Right atrium auricular region (tissue), 2 donors: Measurements from ENCODE around the gene RANBP17. TPM values are rescaled to one million over a fixed set of nuclear protein-coding genes. Genes with fewer than 3 reads are reported as not detected.
"Not testable (repeated sequence)": the region's sequence is repeated elsewhere in the genome, so short reads cannot be mapped to it uniquely, and the experiment has no call there.

Source experiments
- DNase-seq: peaks from one replicate; pipeline ENCODE4 v3.0.0-alpha.2; 2019; ENCODE audit warnings: low spot score
- H3K27ac ChIP-seq, 2 donors: fragments of 200-600 bp; sonication (generic); 1 replicate in 1 of 2; 2 replicates in 1 of 2; pipeline ENCODE4 v1.5.1; 2016 to 2019
- H3K27me3 ChIP-seq, 2 donors: fragments of 200-600 bp; sonication (generic); one replicate each; pipeline versions ENCODE4 v1.5.1 to v1.6.0; 2017 to 2019
- H3K36me3 ChIP-seq: fragments of 200-600 bp; sonication (generic); one replicate; pipeline ENCODE4 v1.5.1; 2016
- H3K4me1 ChIP-seq, 2 donors: fragments of 200-600 bp; sonication (generic); one replicate each; pipeline versions ENCODE4 v1.5.1 to v1.6.0; 2017 to 2019
- H3K4me3 ChIP-seq, 2 donors: fragments of 200-600 bp; sonication (generic); 1 replicate in 1 of 2; 2 replicates in 1 of 2; pipeline ENCODE4 v1.5.1; 2017 to 2019; ENCODE audit warnings: mild to moderate bottlenecking in 1 of 2, moderate library complexity in 1 of 2
- H3K9me3 ChIP-seq, 2 donors: fragments of 200-600 bp; sonication (generic); one replicate each; pipeline ENCODE4 v1.5.1; 2019
- total RNA-seq, 2 donors: library from RNA; depleted of rRNA; stranded (reverse); fragments of >200 nt; gene quantifications; one replicate each; pipeline ENCODE4 v1.1.0, GENCODE V29; 2016
- TF ChIP-seq, protein P1 (sequence below), 2 donors: fragments of 200-600 bp; sonication (generic); IDR thresholded peaks; one replicate each; pipeline ENCODE4 v1.5.1; 2019; ENCODE audit warnings: antibody characterized with exemption in 2 of 2

RANBP17 gene
- total RNA-seq, 2 donors from 2014 or later, result 1.4 to 3.6 TPM

- no peak for DNase-seq
- no peak overlapping the region for H3K4me3 ChIP-seq
- no peaks in the 10 kb centered on the region for H3K27me3 ChIP-seq
- no peak overlapping the region for H3K27ac ChIP-seq
- H3K36me3 ChIP-seq, result no peaks in the 10 kb centered on the region
- H3K4me1 ChIP-seq, result no peaks in the 10 kb centered on the region
- no peaks in the 10 kb centered on the region for H3K9me3 ChIP-seq
- TF ChIP-seq, protein P1, sequence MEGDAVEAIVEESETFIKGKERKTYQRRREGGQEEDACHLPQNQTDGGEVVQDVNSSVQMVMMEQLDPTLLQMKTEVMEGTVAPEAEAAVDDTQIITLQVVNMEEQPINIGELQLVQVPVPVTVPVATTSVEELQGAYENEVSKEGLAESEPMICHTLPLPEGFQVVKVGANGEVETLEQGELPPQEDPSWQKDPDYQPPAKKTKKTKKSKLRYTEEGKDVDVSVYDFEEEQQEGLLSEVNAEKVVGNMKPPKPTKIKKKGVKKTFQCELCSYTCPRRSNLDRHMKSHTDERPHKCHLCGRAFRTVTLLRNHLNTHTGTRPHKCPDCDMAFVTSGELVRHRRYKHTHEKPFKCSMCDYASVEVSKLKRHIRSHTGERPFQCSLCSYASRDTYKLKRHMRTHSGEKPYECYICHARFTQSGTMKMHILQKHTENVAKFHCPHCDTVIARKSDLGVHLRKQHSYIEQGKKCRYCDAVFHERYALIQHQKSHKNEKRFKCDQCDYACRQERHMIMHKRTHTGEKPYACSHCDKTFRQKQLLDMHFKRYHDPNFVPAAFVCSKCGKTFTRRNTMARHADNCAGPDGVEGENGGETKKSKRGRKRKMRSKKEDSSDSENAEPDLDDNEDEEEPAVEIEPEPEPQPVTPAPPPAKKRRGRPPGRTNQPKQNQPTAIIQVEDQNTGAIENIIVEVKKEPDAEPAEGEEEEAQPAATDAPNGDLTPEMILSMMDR (IDR thresholded peaks at IDR 0.05), result no peak
Measured at GRCh38 chr5:171157775-171158174, 296.0 kb downstream of the RANBP17 start.

DNA sequence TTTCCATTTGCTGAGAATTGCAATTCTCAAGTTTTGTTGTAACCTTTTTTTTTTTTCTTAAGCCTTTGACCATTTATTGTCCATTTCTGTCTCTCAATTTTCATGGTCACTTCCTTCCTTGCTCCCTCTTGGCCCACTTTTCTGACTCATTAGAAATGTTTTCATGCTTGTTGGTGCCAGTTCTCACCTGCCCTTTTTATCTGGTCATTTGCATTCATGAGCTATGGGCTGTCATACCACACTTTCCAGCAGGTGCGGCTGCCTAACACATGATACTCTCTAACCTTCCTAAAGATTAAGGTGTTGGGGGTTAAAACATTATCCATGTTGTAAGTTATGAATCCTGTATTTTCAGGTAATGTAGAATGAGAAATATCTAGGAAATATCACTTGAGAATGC, 296.8 kb downstream of the RANBP17 start:
- TF ChIP-seq, protein P1 (IDR thresholded peaks at IDR 0.05), result no peak
- no peaks in the 10 kb centered on the region for H3K36me3 ChIP-seq

DNA sequence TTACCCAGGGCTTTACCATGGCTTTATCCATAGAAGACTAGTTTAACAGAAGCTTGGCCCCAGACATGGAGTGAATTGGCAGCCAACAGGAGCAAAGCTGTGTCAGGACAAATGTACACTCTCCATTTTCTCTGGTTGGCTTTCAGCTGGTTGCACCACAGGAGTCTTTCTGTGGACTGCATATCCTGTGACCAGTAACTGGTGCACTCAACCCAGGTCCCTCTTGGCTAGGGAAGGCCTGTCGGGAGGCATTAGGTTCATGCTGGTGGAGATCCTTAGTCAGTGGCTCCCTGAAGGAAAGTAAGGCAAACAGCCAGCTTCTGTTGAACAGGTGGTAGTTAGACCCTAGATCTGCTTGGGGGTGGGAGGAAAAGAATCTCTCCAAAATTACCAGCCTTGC, 300.3 kb downstream of the RANBP17 start:
- Histone ChIP-seq H3K9me3 (no peaks in the 10 kb centered on the region), H3K4me3 (no peak overlapping the region), H3K36me3 (no peaks in the 10 kb centered on the region), H3K4me1 (no peaks in the 10 kb centered on the region), H3K27me3 (no peaks in the 10 kb centered on the region), H3K27ac (no peak overlapping the region)
- TF ChIP-seq, protein P1 (IDR thresholded peaks at IDR 0.05), result no peak
- no peak for DNase-seq

More for the DNA sequence above, 296.8 kb downstream of the RANBP17 start:
- Histone ChIP-seq H3K4me1 (no peaks in the 10 kb centered on the region), H3K4me3 (no peak overlapping the region), H3K9me3 (no peaks in the 10 kb centered on the region), H3K27ac (no peak overlapping the region), H3K27me3 (no peaks in the 10 kb centered on the region)
- DNase-seq, result no peak

- TF ChIP-seq, protein P1 (IDR thresholded peaks at IDR 0.05), result peak in 1 of 2 donors; percentile 9
- H3K27me3 ChIP-seq, result no peaks in the 10 kb centered on the region
- no peaks in the 10 kb centered on the region for H3K4me1 ChIP-seq
- no peaks in the 10 kb centered on the region for H3K36me3 ChIP-seq
- DNase-seq, result no peak
- H3K4me3 ChIP-seq, result no peak overlapping the region
- H3K9me3 ChIP-seq, result no peaks in the 10 kb centered on the region
- no peak overlapping the region for H3K27ac ChIP-seq
Measured at GRCh38 chr5:171162596-171162995, 300.8 kb downstream of the RANBP17 start.

DNA sequence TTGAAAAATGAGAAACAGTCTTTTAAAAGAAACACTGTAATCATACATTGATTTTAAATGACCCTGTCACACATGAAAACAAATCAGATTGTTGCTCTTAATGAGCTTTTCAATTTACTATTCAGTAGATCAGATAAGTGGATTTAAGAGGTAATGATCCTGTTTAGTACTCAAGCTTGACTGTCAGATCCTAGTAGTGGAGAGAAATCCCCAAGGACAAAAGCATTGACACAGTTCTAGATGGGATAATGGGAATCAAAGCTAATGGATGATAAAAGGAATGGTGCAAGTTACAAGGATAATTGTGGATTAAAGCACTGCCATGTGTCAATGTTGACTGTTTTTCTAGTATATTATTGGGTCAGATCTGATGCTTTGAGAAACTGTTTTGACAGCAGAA, 304.9 kb downstream of the RANBP17 start:
- Histone ChIP-seq H3K9me3 (no peaks in the 10 kb centered on the region), H3K27ac (no peak overlapping the region), H3K4me3 (no peak overlapping the region), H3K36me3 (no peaks in the 10 kb centered on the region), H3K4me1 (no peaks in the 10 kb centered on the region), H3K27me3 (no peaks in the 10 kb centered on the region)
- DNase-seq, result no peak
- TF ChIP-seq, protein P1 (IDR thresholded peaks at IDR 0.05), result no peak

GRCh38 chr5:171168171-171168570, 306.4 kb downstream of the RANBP17 start:
- Histone ChIP-seq H3K4me1 (no peaks in the 10 kb centered on the region), H3K36me3 (no peaks in the 10 kb centered on the region), H3K27ac (no peak overlapping the region), H3K4me3 (no peak overlapping the region), H3K27me3 (no peaks in the 10 kb centered on the region), H3K9me3 (no peaks in the 10 kb centered on the region)
- no peak for DNase-seq
- TF ChIP-seq, protein P1 (IDR thresholded peaks at IDR 0.05), result no peak

DNA sequence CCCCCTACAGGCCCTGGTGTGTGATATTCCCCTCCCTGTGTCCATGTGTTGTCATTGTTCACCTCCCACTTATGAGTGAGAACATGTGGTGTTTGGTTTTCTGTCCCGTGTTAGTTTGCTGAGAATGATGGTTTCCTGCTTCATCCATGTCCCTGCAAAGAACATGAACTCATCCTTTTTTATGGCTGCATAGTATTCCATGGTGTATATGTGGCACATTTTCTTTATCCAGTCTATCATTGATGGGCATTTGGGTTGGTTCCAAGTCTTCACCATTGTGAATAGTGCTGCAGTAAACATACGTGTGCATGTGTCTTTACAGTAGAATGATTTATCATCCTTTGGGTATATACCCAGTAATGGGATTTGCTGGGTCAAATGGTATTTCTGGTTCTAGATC, 313.1 kb downstream of the RANBP17 start:
- not testable (repeated sequence) for H3K27ac ChIP-seq, H3K4me1 ChIP-seq, H3K27me3 ChIP-seq, DNase-seq, H3K36me3 ChIP-seq, H3K9me3 ChIP-seq, H3K4me3 ChIP-seq
